Measurements from ENCODE around the gene TJP1. TPM values are rescaled to one million over a fixed set of nuclear protein-coding genes. Genes with fewer than 3 reads are reported as not detected.

TJP1 gene
- total RNA-seq, 4 donors from 2014 or later = 74.1 to 91.0 (median 81.0) TPM

DNA sequence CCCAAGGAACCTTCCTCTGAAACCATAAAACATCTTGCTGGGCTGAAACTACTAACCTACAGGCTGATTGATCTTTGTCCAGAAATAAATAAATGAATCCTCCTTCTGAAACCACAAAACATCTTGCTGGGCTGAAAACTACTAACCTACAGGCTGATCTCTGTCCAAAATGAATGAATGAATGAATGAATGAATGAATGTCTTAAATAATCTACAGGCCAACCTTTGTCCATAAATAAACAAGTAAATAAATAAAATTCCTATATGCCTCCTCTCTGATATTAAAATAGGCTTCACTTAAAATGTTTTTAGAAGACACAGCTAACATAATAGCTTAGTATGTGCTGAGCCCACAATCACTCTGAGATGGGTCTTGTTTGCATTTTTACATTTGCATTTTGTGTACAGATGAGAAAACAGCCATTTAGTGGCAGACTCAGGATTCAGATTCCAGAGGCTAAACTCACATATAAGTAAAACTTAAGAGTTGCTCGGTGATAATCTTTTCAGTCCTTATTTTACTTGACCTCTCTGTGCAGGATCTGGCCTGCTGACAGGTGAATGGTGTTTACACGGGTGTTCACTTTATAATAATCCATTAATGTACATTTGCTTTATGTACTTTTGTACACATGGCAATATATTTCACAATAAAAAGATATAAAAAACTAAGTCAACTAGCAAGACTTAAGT, 10.4 kb downstream of the TJP1 start:
- Histone ChIP-seq H3K9me3 (no peaks in the 10 kb centered on the region), H3K27ac (peak overlapping the region; percentile 24), H3K4me3 (no peak overlapping the region), H3K27me3 (no peaks in the 10 kb centered on the region), H3K36me3 (no peaks in the 10 kb centered on the region), H3K4me1 (peaks cover 47% of the 10 kb centered on the region)
- TF ChIP-seq EP300 (IDR thresholded peaks at IDR 0.05) (no peak), POLR2A (IDR thresholded peaks at IDR 0.05) (no peak), POLR2AphosphoS5 (IDR thresholded peaks at IDR 0.05) (no peak)
- TF ChIP-seq, protein P1, sequence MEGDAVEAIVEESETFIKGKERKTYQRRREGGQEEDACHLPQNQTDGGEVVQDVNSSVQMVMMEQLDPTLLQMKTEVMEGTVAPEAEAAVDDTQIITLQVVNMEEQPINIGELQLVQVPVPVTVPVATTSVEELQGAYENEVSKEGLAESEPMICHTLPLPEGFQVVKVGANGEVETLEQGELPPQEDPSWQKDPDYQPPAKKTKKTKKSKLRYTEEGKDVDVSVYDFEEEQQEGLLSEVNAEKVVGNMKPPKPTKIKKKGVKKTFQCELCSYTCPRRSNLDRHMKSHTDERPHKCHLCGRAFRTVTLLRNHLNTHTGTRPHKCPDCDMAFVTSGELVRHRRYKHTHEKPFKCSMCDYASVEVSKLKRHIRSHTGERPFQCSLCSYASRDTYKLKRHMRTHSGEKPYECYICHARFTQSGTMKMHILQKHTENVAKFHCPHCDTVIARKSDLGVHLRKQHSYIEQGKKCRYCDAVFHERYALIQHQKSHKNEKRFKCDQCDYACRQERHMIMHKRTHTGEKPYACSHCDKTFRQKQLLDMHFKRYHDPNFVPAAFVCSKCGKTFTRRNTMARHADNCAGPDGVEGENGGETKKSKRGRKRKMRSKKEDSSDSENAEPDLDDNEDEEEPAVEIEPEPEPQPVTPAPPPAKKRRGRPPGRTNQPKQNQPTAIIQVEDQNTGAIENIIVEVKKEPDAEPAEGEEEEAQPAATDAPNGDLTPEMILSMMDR (IDR thresholded peaks at IDR 0.05) = no peak
- no peak for DNase-seq (ENCODE audit: low spot score in 2 of 2)
- 57% methylated on average over 2 of the region's 2 CpGs for WGBS

DNA sequence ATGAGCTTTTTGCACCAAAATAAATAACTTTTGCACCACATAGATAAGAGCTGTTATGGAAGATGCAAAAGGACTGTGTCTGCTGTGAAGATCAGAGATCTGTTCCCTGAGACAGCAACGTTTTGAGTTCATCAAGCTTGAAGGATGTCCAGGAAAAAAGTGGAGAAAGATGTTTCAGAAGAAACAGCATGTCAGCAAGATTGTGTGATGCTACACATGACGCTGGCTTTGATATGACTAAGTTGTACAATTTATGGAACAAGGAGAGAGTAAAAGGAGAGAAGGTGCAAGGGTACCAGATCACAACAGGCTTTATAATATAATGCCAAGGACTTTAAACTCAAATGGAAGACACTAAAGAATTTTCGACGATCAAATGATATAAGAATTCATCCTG, 16.6 kb downstream of the TJP1 start:
- TF ChIP-seq, protein P1 (IDR thresholded peaks at IDR 0.05) = no peak
- no peak for DNase-seq (ENCODE audit: low spot score in 2 of 2)
- 66% methylated on average over 4 of the region's 4 CpGs for WGBS
- H3K4me3 ChIP-seq = no peak overlapping the region
- no peaks in the 10 kb centered on the region for H3K36me3 ChIP-seq
- H3K9me3 ChIP-seq = no peaks in the 10 kb centered on the region
- H3K4me1 ChIP-seq = peaks cover 29% of the 10 kb centered on the region
- H3K27me3 ChIP-seq = no peaks in the 10 kb centered on the region
- no peak overlapping the region for H3K27ac ChIP-seq

DNA sequence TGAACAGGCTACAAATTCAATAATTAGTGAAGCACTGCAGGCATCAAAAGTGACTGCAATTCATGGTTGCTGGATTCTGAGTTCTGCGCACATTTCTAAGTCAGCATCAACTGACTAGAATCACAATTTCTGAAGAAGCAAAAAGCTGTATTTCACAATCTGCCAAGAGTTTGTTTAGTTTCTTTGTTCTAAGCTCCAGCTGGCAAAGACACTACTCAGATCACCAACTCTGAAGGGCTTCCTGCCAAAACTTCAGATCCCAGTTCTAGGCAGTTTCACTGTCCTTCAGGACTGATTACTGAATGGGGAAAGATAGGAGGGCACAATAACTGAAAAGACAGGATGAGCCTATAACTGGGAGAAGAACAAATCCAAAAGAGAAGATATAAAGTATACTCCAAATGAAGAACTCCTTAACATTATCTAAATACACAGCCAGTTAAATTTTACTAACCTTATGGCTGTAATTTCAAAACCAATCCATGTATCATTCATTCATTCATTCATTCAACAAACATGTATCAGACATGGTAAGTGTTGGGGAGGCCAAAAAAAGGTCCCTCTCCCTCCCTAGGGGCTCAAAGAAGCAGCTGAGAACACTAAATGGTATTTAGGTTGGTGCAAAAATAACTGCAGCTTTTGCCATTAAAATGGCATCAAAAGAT, 17.1 kb downstream of the TJP1 start:
- DNase-seq (ENCODE audit: low spot score in 2 of 2) = no peak
- Histone ChIP-seq H3K4me3 (no peak overlapping the region), H3K4me1 (peaks cover 26% of the 10 kb centered on the region)

DNA sequence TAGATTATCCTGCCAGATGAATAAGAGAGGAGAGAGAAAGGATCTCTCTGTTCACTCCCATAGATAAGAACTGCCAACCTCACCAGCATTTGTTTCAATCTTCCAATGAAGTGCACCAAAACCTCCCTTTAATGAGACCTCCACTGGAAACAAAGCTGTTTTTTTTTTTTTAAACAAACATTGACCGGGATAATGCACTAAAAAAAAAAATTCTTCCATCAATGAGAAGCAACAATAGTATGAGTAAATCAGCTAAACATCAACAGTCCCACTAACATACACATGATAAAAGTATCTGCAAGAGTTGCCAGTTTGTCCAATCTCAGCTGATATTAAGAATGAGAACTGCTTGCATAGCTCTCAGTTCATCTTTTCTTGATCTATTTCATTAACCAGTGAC, 19.9 kb downstream of the TJP1 start:
- Histone ChIP-seq H3K4me3 (no peak overlapping the region), H3K4me1 (peaks cover 23% of the 10 kb centered on the region), H3K27me3 (no peaks in the 10 kb centered on the region), H3K9me3 (no peaks in the 10 kb centered on the region), H3K36me3 (peaks cover 3% of the 10 kb centered on the region), H3K27ac (no peak overlapping the region)
- 67% methylated on average over 1 of the region's 1 CpG for WGBS
- DNase-seq (ENCODE audit: low spot score in 2 of 2) = no peak
- TF ChIP-seq, protein P1 (IDR thresholded peaks at IDR 0.05) = no peak
- TF ChIP-seq POLR2AphosphoS5 (IDR thresholded peaks at IDR 0.05) (no peak), POLR2A (IDR thresholded peaks at IDR 0.05) (no peak), EP300 (IDR thresholded peaks at IDR 0.05) (no peak)

More for the DNA sequence above, 17.1 kb downstream of the TJP1 start:
- TF ChIP-seq EP300 (IDR thresholded peaks at IDR 0.05) = no peak
- TF ChIP-seq, protein P1 (IDR thresholded peaks at IDR 0.05) = no peak
- TF ChIP-seq POLR2A (IDR thresholded peaks at IDR 0.05) = no peak
- no peak for TF ChIP-seq POLR2AphosphoS5 (IDR thresholded peaks at IDR 0.05)
- Histone ChIP-seq H3K36me3 (no peaks in the 10 kb centered on the region), H3K27me3 (no peaks in the 10 kb centered on the region), H3K9me3 (no peaks in the 10 kb centered on the region), H3K27ac (no peak overlapping the region)
- 28% methylated on average over 1 of the region's 1 CpG for WGBS

DNA sequence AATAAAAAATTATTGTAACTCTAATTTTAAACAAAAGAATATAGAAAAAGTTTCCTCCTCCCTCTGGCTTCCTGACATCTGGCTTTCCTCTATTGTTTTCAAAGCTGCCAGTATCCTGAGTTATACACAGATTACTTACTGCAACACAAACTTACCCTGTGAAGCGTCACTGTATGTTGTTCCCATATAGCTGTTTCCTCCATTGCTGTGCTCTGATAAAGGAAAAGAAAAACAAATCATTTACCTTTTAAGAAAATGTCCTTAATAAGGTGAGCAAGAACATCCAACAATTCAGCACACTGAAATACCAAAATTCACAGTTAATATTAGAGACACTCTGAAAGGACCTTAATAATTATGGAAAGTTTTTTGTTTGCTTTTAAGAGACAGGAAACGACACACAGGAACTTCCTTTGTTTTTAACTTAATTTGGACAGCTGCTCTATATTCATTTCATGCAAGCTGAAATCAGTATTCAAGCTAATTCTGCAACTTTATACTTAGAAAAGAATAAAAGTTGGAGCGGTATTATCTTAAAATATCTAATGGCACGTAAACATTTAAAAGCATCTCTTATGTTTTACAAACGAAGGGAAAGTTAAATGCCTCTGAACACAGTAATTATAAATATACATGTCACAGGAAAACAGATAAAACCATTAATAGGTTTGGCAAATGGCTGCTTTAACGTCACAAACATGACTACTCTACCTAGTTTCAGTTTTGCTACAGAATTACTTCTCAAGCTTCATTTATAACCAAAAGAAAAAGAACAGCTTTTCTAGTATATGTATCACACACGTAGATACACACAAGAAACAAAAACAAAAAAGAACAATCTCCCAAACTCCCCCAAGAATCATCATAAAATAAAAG, 21.5 kb downstream of the TJP1 start:
- H3K4me3 ChIP-seq = no peak overlapping the region

More for the DNA sequence above, 21.5 kb downstream of the TJP1 start:
- Histone ChIP-seq H3K36me3 (peaks cover 3% of the 10 kb centered on the region), H3K9me3 (no peaks in the 10 kb centered on the region), H3K27ac (no peak overlapping the region), H3K27me3 (no peaks in the 10 kb centered on the region), H3K4me1 (peaks cover 20% of the 10 kb centered on the region)
- 69% methylated on average over 7 of the region's 7 CpGs for WGBS
- no peak for DNase-seq (ENCODE audit: low spot score in 2 of 2)
- TF ChIP-seq, protein P1 (IDR thresholded peaks at IDR 0.05) = no peak
- no peak for TF ChIP-seq EP300 (IDR thresholded peaks at IDR 0.05)
- TF ChIP-seq POLR2AphosphoS5 (IDR thresholded peaks at IDR 0.05) = no peak

All from suprapubic skin (tissue), 4 donors.